Suprapubic skin (tissue), 4 donors: ENCODE measurements around the gene MGAM2. TPM values are rescaled to one million over a fixed set of nuclear protein-coding genes. Genes with fewer than 3 reads are reported as not detected.

Source experiments
- DNase-seq, 2 donors: peaks; one replicate each; pipeline ENCODE4 v3.0.0-alpha.2; 2019; ENCODE audit warnings: low spot score in 2 of 2
- H3K27ac ChIP-seq: fragments of 200-600 bp; sonication (generic); one replicate; pipeline ENCODE4 v1.5.1; 2019
- H3K27me3 ChIP-seq: fragments of 200-600 bp; sonication (generic); one replicate; pipeline ENCODE4 v1.5.1; 2019
- H3K36me3 ChIP-seq: fragments of 200-600 bp; sonication (generic); one replicate; pipeline ENCODE4 v1.5.1; 2019
- H3K4me1 ChIP-seq: fragments of 200-600 bp; sonication (generic); one replicate; pipeline ENCODE4 v1.5.1; 2019
- H3K4me3 ChIP-seq: fragments of 200-600 bp; sonication (generic); one replicate; pipeline ENCODE4 v1.5.1; 2019; ENCODE audit warnings: mild to moderate bottlenecking
- H3K9me3 ChIP-seq: fragments of 200-600 bp; sonication (generic); one replicate; pipeline ENCODE4 v1.5.1; 2019
- EP300 ChIP-seq: sonication (generic); formaldehyde crosslinking; IDR thresholded peaks from one replicate; pipeline ENCODE4 v1.6.1; 2017; ENCODE audit warnings: antibody characterized with exemption
- POLR2A ChIP-seq, 2 donors: fragments of 450-650 bp; IDR thresholded peaks; one replicate each; pipeline ENCODE4 v1.6.1; 2017; ENCODE audit warnings: antibody characterized with exemption in 2 of 2, mild to moderate bottlenecking in 2 of 2, moderate library complexity in 2 of 2
- POLR2AphosphoS5 ChIP-seq, 3 donors: sonication (generic); formaldehyde crosslinking; IDR thresholded peaks; one replicate each; pipeline ENCODE4 v1.6.1; 2017; ENCODE audit warnings: antibody characterized with exemption in 3 of 3
- WGBS: methylation state at CpG from one replicate; pipeline ENCODE4 v1.1.5; 2018; 5-methylcytosine and 5-hydroxymethylcytosine counted together
- total RNA-seq, 4 donors: library from RNA; depleted of rRNA; stranded (reverse); fragments of >200 nt; gene quantifications; one replicate each; pipeline ENCODE4 v1.1.0, GENCODE V29; 2016
- TF ChIP-seq, protein P1 (sequence below), 2 donors: fragments of 200-600 bp in 1 of 2; fragments of 450-650 bp in 1 of 2; sonication (generic) in 1 of 2; IDR thresholded peaks; one replicate each; pipeline ENCODE4 v1.5.1; 2016 to 2019; ENCODE audit warnings: antibody characterized with exemption in 2 of 2, mild to moderate bottlenecking in 1 of 2, moderate library complexity in 1 of 2

Gene MGAM2
- total RNA-seq, 4 donors from 2014 or later = 0.11 to 0.97 (median 0.47) TPM; not detected in 1

DNA sequence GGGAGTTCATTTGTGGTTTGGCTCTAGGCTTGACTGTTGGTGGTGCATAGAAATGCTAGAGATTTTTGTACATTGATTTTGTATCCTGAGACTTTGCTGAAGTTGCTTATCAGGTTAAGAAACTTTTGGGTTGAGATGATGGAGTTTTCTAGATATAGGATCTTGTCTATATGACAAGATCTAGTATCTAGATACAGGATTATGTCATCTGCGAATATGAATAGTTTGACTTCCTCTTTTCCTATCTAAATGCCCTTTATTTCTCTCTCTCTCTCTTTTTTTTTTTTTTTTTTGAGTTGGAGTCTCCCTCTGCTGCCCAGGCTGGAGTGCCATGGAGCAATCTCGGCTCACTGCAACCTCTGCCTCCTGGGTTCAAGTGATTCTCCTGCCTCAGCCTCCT lies 62.9 kb downstream of the MGAM2 start:
- no peak for DNase-seq
- H3K4me3 ChIP-seq = no peak overlapping the region
- no peak overlapping the region for H3K27ac ChIP-seq
- H3K36me3 ChIP-seq = no peaks in the 10 kb centered on the region
- H3K27me3 ChIP-seq = no peaks in the 10 kb centered on the region
- no peak for TF ChIP-seq POLR2AphosphoS5 (IDR thresholded peaks at IDR 0.05)
- TF ChIP-seq POLR2A (IDR thresholded peaks at IDR 0.05) = no peak
- no peak for TF ChIP-seq EP300
- TF ChIP-seq, protein P1, sequence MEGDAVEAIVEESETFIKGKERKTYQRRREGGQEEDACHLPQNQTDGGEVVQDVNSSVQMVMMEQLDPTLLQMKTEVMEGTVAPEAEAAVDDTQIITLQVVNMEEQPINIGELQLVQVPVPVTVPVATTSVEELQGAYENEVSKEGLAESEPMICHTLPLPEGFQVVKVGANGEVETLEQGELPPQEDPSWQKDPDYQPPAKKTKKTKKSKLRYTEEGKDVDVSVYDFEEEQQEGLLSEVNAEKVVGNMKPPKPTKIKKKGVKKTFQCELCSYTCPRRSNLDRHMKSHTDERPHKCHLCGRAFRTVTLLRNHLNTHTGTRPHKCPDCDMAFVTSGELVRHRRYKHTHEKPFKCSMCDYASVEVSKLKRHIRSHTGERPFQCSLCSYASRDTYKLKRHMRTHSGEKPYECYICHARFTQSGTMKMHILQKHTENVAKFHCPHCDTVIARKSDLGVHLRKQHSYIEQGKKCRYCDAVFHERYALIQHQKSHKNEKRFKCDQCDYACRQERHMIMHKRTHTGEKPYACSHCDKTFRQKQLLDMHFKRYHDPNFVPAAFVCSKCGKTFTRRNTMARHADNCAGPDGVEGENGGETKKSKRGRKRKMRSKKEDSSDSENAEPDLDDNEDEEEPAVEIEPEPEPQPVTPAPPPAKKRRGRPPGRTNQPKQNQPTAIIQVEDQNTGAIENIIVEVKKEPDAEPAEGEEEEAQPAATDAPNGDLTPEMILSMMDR (IDR thresholded peaks at IDR 0.05) = no peak
- H3K9me3 ChIP-seq = no peaks in the 10 kb centered on the region
- no peaks in the 10 kb centered on the region for H3K4me1 ChIP-seq
- WGBS = 75% methylated on average over 2 of the region's 2 CpGs

DNA sequence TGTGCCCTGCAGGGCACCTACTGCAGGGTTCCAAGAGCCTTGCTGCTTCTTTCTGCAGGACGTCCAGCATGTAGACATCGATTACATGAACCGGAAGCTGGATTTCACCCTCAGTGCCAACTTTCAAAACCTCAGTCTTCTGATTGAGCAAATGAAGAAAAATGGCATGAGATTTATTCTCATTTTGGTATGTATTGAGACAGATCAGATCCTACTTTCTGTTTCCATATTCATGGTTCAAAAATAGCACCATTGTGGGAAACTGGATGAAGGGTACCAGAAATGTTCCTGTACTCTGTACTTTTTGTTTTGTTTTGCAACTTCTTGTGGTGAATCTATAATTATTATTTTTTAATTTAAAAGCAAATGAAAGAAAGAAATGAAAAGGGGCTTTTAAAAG lies 64.1 kb downstream of the MGAM2 start:
- no peaks in the 10 kb centered on the region for H3K27me3 ChIP-seq
- no peaks in the 10 kb centered on the region for H3K4me1 ChIP-seq
- H3K36me3 ChIP-seq = no peaks in the 10 kb centered on the region
- no peak for TF ChIP-seq POLR2A (IDR thresholded peaks at IDR 0.05)
- TF ChIP-seq EP300 = no peak
- TF ChIP-seq POLR2AphosphoS5 (IDR thresholded peaks at IDR 0.05) = no peak
- TF ChIP-seq, protein P1 (IDR thresholded peaks at IDR 0.05) = no peak
- DNase-seq = no peak
- no peak overlapping the region for H3K4me3 ChIP-seq
- 92% methylated on average over 3 of the region's 3 CpGs for WGBS
- no peak overlapping the region for H3K27ac ChIP-seq
- H3K9me3 ChIP-seq = no peaks in the 10 kb centered on the region

DNA sequence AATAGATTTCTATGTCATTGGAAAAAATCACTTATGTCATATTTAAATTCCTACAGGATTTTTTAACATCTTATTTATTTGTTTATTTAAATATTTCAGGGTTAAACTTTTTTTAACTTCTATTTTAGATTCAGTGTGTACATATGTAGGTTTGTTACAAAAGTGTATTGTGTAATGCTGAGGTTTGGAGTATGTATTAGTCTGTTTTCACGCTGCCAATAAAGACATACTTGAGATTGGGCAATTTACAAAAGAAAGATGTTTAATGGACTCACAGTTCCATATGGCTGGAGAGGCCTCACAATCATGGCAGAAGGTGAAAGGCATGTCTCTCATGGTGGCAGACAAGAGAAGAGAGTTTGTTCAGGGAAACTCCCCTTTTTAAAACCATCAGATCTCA lies 65.4 kb downstream of the MGAM2 start:
- Histone ChIP-seq H3K36me3 (no peaks in the 10 kb centered on the region), H3K4me3 (no peak overlapping the region), H3K9me3 (no peaks in the 10 kb centered on the region), H3K4me1 (no peaks in the 10 kb centered on the region), H3K27ac (no peak overlapping the region), H3K27me3 (no peaks in the 10 kb centered on the region)
- WGBS = 58% methylated on average over 1 of the region's 1 CpG
- no peak for TF ChIP-seq POLR2A (IDR thresholded peaks at IDR 0.05)
- no peak for TF ChIP-seq POLR2AphosphoS5 (IDR thresholded peaks at IDR 0.05)
- TF ChIP-seq, protein P1 (IDR thresholded peaks at IDR 0.05) = no peak
- no peak for TF ChIP-seq EP300
- DNase-seq = no peak

DNA sequence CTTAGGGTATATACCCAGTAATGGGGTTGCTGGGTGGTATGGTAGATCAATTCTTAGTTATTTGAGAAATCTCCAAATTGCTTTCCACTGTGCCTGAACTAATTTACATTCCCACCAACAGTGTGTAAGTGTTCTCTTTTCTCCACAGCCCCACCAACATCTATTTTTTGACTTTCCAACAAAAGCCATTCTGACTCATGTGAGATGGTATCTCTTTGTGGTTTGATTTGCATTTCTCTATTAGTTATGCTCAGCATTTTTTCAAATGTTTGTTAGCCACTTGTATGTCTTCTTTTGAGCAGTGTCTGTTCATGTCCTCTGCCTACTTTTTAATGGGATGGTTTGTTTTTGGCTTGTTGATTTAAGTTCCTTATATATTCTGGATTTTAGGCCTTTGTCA lies 66.4 kb downstream of the MGAM2 start:
- TF ChIP-seq POLR2A (IDR thresholded peaks at IDR 0.05) = no peak
- TF ChIP-seq, protein P1 (IDR thresholded peaks at IDR 0.05) = no peak
- no peak for TF ChIP-seq EP300
- TF ChIP-seq POLR2AphosphoS5 (IDR thresholded peaks at IDR 0.05) = no peak
- Histone ChIP-seq H3K9me3 (no peaks in the 10 kb centered on the region), H3K27me3 (no peaks in the 10 kb centered on the region), H3K27ac (no peak overlapping the region), H3K4me3 (no peak overlapping the region), H3K4me1 (no peaks in the 10 kb centered on the region), H3K36me3 (no peaks in the 10 kb centered on the region)
- no peak for DNase-seq

DNA sequence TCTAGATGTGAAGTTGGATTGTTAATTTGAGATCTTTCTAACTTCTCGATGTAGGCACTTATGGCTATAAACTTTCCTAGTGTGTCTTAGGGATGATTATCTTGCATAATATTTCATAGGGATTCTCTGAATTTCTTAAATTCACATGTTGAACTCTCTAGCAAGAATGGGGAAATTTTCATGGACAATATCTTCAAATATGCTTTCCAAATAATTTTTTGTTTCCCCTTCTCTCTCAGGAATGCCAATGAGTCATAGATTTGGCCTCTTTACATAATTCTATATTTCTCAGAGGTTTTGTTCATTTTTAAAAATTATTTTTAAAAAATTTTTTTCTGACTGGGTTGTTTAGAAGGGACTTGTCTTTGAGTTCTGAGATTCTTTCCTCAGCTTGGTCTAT lies 68.9 kb downstream of the MGAM2 start:
- 96% methylated on average over 1 of the region's 1 CpG for WGBS

More for the DNA sequence above, 68.9 kb downstream of the MGAM2 start:
- no peak for DNase-seq
- Histone ChIP-seq H3K4me1 (no peaks in the 10 kb centered on the region), H3K27me3 (no peaks in the 10 kb centered on the region), H3K36me3 (no peaks in the 10 kb centered on the region), H3K27ac (no peak overlapping the region), H3K4me3 (no peak overlapping the region), H3K9me3 (no peaks in the 10 kb centered on the region)
- no peak for TF ChIP-seq EP300
- no peak for TF ChIP-seq POLR2A (IDR thresholded peaks at IDR 0.05)
- TF ChIP-seq, protein P1 (IDR thresholded peaks at IDR 0.05) = no peak
